ENCODE results near the gene KCTD13.

DNA sequence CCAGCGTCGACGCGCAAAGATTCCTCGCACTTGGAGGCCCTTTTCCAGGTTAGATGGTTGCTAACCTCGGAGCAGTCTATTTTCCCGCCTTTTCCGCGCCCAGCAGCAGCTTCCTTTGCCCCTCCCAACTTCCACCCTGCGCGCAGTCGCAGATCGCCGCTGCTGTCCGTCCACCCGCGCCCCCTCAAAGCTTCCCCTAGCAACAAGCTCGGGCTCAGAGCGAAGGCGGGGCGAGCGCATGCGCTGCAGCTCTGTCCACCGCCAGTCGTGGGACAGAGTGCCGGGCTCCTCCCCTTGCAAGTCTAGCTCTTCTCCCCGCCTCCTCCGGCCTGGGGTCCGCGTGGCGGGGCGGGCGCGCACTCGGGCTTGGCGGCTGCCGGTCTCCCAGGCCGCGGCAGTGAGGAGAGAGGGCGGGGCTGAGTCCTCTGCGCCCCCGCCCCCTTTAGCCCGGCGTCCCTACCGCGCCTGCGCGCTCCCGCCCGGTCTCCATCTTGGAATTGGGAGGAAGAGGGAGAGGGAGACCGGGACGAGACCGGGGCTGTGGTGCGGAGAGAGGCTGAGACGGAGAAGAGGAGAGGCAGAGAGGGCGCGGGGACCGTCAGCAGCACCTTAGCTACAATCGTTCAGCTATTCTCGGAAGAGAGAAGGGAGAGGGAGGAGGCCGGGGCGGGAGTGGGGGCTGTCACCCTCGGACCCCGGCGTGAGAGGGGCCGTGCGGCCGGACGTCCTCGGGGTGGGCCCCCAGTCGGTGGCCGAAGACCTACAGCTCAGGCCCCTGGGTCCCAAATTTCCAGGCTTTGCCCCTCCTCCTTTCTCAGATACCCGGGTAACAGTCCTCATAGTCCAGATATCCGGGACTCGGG is 47.6 kb upstream of the KCTD13 start, which contains the start of gene TAOK2:
- TF ChIP-seq, protein P1, sequence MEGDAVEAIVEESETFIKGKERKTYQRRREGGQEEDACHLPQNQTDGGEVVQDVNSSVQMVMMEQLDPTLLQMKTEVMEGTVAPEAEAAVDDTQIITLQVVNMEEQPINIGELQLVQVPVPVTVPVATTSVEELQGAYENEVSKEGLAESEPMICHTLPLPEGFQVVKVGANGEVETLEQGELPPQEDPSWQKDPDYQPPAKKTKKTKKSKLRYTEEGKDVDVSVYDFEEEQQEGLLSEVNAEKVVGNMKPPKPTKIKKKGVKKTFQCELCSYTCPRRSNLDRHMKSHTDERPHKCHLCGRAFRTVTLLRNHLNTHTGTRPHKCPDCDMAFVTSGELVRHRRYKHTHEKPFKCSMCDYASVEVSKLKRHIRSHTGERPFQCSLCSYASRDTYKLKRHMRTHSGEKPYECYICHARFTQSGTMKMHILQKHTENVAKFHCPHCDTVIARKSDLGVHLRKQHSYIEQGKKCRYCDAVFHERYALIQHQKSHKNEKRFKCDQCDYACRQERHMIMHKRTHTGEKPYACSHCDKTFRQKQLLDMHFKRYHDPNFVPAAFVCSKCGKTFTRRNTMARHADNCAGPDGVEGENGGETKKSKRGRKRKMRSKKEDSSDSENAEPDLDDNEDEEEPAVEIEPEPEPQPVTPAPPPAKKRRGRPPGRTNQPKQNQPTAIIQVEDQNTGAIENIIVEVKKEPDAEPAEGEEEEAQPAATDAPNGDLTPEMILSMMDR (IDR thresholded peaks at IDR 0.05) = no peak
- peak; percentile 96 for TF ChIP-seq POLR2A (IDR thresholded peaks at IDR 0.05; ENCODE audit: low read length)
- TF ChIP-seq KDM1A (IDR thresholded peaks at IDR 0.05; ENCODE audit: low read depth) = no peak
- TF ChIP-seq, protein P2, sequence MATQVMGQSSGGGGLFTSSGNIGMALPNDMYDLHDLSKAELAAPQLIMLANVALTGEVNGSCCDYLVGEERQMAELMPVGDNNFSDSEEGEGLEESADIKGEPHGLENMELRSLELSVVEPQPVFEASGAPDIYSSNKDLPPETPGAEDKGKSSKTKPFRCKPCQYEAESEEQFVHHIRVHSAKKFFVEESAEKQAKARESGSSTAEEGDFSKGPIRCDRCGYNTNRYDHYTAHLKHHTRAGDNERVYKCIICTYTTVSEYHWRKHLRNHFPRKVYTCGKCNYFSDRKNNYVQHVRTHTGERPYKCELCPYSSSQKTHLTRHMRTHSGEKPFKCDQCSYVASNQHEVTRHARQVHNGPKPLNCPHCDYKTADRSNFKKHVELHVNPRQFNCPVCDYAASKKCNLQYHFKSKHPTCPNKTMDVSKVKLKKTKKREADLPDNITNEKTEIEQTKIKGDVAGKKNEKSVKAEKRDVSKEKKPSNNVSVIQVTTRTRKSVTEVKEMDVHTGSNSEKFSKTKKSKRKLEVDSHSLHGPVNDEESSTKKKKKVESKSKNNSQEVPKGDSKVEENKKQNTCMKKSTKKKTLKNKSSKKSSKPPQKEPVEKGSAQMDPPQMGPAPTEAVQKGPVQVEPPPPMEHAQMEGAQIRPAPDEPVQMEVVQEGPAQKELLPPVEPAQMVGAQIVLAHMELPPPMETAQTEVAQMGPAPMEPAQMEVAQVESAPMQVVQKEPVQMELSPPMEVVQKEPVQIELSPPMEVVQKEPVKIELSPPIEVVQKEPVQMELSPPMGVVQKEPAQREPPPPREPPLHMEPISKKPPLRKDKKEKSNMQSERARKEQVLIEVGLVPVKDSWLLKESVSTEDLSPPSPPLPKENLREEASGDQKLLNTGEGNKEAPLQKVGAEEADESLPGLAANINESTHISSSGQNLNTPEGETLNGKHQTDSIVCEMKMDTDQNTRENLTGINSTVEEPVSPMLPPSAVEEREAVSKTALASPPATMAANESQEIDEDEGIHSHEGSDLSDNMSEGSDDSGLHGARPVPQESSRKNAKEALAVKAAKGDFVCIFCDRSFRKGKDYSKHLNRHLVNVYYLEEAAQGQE (IDR thresholded peaks at IDR 0.05) = no peak
- TF ChIP-seq, protein P3, sequence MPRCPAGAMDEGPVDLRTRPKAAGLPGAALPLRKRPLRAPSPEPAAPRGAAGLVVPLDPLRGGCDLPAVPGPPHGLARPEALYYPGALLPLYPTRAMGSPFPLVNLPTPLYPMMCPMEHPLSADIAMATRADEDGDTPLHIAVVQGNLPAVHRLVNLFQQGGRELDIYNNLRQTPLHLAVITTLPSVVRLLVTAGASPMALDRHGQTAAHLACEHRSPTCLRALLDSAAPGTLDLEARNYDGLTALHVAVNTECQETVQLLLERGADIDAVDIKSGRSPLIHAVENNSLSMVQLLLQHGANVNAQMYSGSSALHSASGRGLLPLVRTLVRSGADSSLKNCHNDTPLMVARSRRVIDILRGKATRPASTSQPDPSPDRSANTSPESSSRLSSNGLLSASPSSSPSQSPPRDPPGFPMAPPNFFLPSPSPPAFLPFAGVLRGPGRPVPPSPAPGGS (IDR thresholded peaks at IDR 0.05) = peak; percentile 82; the same call in 1 of the 3 replicates
- TF ChIP-seq SREBF2 (IDR thresholded peaks at IDR 0.05) = no peak
- TF ChIP-seq SMC3 (IDR thresholded peaks at IDR 0.05) = 0 out of 3 replicates have a peak, but pooled peaks have one; percentile 15
- peak; percentile 63 to 89; a peak in 3 of 5 replicates for TF ChIP-seq JUN (IDR thresholded peaks at IDR 0.05)
- TF ChIP-seq, protein P4, sequence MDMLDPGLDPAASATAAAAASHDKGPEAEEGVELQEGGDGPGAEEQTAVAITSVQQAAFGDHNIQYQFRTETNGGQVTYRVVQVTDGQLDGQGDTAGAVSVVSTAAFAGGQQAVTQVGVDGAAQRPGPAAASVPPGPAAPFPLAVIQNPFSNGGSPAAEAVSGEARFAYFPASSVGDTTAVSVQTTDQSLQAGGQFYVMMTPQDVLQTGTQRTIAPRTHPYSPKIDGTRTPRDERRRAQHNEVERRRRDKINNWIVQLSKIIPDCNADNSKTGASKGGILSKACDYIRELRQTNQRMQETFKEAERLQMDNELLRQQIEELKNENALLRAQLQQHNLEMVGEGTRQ (IDR thresholded peaks at IDR 0.05) = no peak
- TF ChIP-seq, protein P5, sequence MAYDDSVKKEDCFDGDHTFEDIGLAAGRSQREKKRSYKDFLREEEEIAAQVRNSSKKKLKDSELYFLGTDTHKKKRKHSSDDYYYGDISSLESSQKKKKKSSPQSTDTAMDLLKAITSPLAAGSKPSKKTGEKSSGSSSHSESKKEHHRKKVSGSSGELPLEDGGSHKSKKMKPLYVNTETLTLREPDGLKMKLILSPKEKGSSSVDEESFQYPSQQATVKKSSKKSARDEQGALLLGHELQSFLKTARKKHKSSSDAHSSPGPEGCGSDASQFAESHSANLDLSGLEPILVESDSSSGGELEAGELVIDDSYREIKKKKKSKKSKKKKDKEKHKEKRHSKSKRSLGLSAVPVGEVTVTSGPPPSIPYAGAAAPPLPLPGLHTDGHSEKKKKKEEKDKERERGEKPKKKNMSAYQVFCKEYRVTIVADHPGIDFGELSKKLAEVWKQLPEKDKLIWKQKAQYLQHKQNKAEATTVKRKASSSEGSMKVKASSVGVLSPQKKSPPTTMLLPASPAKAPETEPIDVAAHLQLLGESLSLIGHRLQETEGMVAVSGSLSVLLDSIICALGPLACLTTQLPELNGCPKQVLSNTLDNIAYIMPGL (CRISPR knock-in tag; IDR thresholded peaks at IDR 0.05; ENCODE audit: borderline replicate concordance) = peak; percentile 23; the same call in 1 of the 2 replicates
- no peak for TF ChIP-seq ZC3H11A (IDR thresholded peaks at IDR 0.05)
- TF ChIP-seq EP300 (IDR thresholded peaks at IDR 0.05) = no peak
- TF ChIP-seq HDAC2 (IDR thresholded peaks at IDR 0.05) = no peak
- TF ChIP-seq, protein P6, sequence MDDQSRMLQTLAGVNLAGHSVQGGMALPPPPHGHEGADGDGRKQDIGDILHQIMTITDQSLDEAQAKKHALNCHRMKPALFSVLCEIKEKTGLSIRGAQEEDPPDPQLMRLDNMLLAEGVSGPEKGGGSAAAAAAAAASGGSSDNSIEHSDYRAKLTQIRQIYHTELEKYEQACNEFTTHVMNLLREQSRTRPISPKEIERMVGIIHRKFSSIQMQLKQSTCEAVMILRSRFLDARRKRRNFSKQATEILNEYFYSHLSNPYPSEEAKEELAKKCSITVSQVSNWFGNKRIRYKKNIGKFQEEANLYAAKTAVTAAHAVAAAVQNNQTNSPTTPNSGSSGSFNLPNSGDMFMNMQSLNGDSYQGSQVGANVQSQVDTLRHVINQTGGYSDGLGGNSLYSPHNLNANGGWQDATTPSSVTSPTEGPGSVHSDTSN (IDR thresholded peaks at IDR 0.05) = 0 out of 2 replicates have a peak, but pooled peaks have one; percentile 61

All from A549 (cell line).